KG1 (cell line): Measurements from ENCODE around the gene TUBD1.
"Not testable (repeated sequence)": the region's sequence is repeated elsewhere in the genome, so short reads cannot be mapped to it uniquely, and the experiment has no call there.

Experiments used
- DNase-seq: peaks from one replicate; lab custom pipeline; 2025; lab: John Stamatoyannopoulos, UW

Gene TUBD1

DNA sequence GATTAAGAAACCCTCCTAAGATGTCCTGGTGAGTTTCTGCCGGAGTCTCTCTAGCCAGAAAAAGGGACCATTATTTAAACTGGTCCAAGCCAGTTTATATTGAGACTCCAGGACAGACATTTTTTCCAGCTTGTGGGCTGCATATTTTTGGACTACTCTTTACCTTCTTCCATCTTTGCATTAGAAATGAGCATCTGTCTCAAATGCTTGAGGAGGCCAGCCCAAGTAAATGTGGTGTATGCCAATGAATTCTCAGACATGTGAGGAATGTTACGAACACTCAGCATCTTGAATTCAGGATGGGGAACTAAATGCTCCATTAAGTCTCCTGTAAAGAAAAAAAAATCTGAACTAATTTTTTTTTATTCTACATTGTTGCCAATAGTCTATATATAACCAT is 18.4 kb downstream of the TUBD1 start:
- no peak for DNase-seq

DNA sequence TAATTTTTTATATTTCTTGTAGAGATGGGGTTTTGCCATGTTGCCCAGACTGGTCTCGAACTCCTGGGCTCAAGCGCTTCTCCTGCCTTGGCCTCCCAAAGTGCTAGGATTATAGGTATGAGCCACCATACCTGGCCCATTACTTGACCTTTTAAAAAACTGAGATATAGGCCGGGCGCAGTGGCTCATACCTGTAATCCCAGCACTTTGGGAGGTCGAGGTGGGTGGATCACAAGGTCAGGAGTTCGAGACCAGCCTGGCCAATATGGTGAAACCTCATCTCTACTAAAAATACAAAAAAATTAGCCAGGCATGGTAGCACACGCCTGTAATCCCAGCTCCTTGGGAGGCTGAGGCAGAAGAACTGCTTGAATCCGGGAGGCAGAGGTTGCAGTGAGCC is 19.3 kb downstream of the TUBD1 start:
- DNase-seq: not testable (repeated sequence)

DNA sequence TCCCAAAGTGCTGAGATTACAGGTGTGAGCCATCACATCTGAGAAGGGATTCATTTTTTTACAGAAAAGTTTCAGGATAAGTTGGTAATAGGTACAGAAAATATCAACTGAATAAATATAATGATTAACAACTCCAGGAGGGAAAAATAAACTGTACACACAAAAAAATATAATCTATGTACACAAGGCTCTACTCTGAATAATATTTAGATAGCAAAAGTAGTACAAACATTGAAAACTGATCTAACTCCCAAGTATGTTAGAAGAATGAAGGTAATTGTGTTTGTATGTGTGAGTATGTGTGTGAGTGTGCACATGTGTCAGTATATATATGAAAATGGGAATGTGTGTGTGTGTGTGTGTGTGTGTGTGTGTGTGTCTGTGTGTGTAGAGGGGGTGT is 20.4 kb downstream of the TUBD1 start:
- no peak for DNase-seq

DNA sequence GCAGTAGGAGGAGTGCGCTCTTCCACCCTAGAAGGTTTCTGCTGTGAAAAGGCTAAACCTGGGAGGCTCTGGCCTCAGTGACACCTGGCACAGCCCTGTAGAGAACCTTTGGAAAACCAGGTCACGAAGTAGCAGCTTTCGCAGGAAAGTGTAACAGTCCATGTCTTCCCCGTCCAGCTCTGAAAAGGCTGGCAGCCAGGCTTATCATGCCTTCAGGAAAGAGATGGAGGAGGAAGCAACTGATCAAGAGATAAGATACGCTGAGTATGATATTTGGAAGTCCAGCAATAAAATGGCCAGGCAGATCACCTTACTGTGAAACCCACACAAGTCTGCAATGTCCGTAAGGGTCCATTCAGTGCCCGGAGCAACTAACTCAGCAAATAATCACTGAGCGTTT is 22.3 kb downstream of the TUBD1 start:
- no peak for DNase-seq

DNA sequence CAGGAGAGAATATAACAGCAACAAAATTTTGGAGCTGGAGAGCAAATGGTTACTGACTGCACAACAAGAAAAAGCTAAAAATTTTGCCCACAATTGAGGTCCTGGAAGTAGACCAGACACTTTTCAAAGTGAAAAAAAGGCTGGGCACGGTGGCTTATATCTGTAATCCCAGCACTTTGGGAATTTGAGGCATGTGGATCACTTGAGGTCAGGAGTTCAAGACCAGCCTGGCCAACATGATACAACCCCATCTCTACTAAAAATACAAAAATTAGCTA is 22.9 kb downstream of the TUBD1 start:
- DNase-seq: no peak

DNA sequence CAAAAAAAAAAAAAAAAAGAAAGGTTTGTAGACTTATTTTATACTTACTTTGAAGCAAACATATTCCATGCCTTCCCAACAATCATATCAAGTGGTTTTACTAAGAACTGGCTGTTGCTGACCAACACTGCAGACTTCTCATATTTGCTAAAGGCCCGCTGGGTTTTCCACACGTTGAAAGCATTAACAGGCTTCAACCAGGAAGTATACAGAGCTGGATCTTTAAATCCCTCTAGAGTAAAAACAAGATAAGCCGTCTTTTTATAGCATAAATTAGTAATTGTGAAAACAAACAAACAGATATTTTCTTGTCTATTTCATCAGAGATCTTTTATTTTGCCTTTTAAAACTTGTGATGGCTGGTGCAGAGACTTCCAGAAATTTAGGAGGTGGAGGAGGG is 29.1 kb downstream of the TUBD1 start:
- DNase-seq: no peak

DNA sequence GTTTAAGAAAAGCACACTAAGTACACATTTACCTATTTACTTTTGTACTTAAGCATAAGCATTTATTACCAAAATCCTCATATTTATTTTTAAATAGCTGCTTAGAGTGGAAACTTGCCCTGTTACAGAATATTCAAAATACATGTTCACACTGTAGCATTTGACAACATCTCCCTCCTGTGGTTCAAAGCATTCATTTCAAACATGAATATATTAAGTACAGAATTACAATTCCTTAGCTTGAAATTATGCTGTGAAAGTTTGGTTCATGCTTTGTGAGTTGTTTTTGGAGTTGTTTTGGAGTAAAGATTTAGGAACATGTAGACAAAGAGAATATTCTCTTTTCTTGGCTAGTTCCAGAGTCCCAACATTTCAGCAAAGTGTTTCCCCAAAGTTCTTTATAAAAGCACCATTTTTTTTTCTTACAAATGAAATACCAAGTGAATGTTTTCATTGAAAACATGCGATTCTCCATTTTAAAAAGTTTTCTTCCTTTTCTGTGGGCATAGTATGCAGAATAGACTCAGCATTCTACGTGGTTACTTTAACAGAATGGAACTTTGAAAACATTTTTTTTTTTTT is 33.2 kb downstream of the TUBD1 start:
- no peak for DNase-seq

DNA sequence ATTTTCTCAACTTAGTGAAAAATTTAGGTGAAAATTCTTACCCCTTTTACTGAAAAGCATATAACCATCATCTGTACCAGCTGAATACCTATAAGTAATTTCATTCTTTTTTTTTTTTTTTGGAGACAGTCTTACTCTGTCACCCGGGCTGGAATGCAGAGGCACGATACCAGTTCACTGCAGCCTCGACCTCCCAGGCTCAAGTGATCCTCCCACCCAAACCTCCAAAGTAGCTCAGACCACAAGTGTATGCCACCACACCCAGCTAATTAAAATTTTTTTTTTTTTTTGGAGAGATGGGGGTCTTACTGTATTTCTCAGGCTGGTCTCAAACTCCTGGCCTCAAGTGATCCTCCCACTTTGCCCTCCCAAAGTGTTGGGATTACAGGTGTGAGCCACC is 33.8 kb downstream of the TUBD1 start:
- no peak for DNase-seq

DNA sequence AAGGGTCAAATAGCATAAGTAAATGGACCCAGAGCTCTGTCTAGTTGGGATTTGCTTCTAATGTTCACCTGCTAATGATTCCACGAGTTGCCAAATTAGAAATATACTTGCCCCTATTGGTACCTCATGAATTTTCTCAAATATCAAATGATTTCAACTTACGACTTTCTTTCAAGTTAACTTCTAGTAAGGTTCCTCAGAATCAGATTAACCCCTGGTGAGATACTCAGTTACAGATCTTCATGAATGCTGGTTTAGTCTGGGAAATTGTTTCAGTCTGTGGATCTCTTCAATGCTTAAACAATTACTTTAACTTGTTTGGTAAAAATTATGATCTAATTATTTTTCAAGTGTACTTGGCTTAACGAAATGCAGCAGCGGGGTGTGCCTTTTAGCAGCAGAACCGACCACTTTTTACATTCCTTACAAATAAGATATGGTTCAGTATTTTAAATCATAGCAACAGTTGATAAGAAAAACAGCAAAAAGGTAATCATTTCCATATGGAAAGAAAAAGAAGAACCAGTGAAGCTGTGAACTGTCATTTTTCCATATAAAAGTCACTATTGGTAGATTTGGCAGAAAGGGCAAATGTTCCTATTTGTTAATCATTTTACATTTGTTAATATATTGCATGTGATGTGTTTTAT is 34.5 kb downstream of the TUBD1 start:
- no peak for DNase-seq

DNA sequence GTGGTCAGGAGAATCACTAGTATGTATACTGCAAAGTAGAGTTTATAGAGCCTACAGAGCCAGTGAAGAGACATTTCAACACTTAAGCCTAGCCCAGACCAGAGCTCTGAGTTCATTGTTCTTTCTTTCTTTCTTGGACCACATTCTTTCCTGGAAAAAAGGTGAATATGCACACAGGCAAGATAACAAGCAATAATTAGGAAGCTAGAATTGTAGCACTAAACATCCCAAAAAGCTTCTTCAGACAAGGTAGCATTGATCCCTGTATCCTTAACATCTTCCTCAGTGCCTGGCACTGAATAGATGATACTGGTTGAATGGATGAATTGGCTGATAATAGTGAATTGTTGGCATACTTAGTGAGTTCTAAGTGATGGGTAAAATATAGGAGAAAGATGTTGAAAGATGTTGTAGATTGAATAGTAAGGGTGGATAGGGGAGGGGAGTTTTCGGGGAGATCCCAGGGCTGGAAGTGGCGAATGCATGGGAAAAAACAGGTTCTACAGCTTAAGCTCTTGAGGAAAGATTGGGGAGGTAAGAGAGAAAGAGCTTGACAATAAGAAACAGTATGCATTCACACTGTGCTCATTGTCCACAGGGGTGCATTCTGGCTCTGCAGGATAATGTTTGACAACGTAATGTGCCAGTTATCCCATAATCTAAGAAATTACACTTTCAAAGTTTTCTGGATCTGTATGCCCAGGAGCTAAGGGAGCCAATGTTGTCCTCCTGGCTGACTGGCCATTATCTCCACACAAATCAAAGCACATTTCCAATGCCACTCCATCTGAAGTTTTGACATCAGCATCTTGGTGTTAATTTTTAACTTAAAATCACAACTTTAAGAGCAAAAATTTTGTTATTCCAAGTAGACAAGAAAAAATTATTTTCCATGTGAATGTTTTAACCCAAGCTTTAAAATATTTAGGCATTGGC is 35.6 kb downstream of the TUBD1 start:
- no peak for DNase-seq

DNA sequence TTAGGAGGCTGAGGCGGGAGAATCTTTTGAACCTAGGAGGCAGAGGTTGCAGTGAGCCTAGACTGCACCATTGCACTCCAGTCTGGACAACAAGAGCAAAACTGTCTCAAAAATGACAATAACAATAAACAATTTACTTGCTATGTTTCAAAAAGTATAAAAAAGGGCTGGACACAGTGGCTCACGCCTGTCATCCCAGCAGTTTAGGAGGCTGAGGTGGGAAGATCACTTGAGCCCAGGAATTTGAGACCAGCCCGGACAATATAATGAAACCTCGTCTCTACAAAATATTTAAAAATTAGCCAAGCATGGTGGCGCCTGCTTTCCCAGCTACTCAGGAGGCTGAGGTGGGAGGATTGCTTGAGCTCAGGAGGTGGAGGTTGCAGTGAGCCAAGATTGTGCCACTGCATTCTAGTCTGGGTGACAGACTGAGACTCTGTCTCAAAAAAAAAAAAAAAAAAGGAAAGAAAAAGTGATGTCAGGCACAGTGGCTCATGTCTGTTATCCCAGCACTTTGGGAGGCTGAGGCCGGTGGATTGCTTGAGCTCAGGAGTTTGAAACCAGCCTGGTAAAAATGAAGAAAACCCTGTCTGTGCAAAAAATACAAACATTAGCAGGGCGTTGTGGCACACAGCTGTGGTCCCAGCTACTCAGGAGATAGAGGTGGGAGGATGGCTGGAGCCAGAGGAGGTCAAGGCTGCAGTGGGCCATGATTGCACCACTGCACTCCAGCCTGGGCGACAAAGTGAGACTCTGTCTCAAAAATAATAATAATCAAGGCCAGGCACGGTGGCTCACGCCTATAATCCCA is 38.6 kb downstream of the TUBD1 start:
- not testable (repeated sequence) for DNase-seq

DNA sequence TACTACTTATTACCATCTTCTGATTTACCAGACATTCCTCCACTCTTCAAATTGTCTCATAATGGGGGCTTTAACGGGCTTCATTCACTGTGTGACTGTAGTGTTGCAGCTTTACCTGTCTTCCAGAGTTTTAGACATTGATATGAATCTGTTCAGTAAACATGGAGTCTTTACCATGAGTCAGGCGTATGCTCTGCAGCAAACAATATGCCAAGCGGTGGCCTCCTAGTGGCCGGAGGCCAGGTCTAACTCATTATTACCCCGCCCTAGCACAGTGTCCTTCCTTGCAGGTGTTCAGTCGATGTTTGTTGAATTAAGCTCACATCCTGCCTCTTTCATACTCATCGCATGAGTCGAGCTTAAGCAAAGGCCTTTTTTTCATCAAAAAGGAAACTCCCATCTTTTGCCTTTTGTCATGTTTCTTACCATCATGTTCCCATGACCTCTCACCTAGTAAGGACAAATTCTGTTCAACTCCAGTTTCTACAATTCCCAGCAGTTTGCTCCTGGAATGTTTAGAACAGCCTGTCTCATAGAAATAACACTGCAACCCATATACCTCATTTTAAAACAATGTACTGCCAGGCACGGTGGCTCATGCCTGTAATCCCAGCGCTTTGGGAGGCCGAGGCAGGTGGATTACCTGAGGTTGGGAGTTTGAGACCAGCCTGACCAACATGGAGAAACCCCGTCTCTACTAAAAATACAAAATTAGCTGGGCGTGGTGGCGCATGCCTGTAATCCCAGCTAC is 39.4 kb downstream of the TUBD1 start:
- no peak for DNase-seq

DNA sequence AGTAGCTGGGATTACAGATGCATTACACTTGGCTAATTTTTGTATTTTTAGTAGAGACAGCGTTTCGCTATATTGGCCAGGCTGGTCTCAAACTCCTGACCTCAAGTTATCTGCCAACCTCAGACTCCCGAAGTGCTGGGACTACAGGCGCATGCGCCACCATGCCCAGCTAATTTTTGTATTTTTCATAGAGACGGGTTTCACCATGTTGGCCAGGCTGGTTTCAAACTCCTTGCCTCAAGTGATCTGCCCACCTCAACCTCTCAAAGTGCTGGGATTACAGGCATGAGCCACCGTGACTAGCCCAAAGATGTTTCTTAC is 39.9 kb downstream of the TUBD1 start:
- DNase-seq: not testable (repeated sequence)

DNA sequence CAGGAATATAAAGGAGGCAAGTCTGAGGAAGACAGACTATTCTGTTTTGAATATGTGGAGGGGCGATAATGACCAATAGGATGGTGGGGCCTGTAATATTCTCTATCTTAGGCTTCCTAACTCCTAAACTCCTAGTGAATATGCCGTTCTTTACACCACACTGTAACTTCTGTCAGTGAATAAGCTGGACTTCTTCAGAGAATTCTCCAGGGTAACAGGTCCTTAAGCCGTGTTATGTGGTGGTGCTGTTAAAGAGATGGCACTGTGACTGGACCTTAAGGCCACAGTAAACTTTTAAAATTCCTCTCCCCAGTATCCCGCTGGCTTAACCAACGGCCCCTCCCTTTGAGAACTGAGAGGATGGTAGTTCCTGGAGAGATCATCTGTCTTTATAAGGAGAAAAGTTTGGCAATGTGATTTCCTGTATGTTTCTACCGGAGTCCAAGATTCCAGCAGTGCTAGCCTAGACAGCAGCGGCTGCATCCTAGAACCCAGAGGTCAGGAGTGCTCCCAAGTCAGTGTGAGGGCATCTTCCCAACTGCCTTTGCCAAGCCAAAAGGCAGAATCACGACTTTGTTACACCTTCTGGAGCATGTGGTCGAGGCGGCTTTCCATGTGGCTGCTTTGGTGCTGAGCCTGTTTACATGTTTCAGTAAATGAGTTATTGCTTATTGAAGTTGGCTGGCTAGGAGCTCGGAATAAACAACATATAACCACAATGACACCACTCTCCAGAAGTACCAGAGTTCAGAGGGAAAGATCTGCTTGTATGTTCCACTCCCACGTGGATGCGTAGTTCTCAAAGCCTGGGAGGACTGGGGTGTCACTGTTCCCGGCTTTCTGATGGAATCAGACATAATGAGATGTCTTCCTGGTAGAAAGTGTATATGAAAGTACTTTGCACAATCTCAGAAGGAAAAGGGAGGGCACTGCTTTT is 41.0 kb downstream of the TUBD1 start:
- DNase-seq: no peak

DNA sequence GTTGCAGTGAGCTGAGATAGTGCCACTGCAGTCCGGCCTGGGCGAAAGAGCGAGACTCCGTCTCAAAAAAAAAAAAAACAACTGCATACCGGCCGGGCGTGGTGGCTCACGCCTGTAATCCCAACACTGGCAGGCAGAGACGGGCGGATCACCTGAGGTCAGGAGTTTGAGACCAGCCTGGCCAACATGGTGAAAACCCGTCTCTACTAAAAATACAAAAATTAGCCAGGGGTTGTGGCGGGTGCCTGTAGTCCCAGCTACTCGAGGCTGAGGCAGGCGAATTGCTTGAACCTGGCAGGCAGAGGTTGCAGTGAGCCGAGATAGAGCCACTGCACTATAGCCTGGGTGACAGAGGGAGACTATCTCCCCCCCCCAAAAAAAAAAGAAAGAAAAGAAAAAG is 42.4 kb downstream of the TUBD1 start:
- not testable (repeated sequence) for DNase-seq

DNA sequence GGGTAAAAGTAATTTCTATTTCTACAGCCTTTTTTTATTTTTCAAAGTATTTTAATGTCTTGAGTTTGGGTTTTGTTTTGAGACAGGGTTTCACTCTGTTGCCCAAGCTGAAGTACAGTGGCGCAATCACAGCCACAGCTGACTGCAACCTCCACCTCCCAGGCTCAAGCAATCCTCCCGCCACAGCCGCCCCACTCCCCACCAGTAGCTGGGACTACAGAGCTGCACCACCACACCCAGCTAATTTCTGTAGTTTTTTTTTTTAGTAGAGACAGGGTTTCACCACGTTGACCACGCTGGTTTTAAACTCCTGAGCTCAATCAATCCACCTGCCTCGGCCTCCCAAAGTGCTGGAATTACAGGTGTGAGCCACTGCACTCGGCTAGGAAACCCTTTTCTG is 44.0 kb downstream of the TUBD1 start:
- DNase-seq: no peak

DNA sequence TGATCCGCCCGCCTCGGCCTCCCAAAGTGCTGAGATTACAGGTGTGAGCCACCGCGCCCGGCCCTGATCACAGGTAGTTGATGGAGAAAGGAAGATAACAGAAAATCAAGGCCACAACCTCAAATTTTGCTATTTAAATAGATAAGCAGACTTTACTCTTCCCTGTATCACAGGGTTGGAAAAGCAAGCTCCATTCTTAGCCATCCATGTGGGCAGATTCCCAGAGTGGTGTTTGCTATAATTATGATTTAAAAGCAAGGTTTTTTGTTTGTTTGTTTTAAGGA is 44.4 kb downstream of the TUBD1 start:
- no peak for DNase-seq

DNA sequence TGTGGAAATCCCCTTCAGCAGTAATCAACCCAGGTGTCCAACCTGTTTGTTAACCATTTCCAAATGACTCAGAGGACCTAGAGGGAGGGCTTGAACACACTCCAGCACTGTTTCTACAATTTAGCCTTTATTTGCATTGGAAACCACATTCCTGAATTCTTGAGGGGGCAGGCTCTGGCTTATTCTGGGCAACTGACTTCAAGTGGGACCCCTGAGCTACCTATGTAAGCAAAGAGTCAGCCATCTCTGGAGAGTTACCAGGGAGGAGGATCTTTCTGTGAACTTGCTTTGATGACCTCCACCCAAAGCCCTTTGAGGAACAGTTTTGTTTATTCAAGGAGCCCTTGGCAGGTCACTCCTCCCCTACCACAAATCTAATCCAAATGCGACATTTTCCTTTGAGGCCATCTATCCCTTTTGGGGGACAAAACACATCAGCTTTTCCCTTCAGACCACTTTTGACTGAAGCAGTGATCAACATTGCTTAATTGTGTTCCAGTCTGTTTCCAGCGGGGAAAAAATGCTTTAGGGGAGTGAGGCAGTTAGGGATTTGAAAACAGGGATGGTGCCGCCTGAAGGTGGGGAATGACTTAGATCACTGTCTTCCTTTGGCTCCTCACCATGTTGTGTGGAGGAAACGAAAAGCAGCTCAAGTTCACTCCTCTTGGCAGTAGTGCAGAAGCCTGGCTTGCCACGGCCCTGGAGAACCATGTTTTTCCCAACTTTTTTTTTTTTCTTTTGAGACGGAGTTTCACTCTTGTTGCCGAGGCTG is 46.2 kb downstream of the TUBD1 start:
- no peak for DNase-seq

DNA sequence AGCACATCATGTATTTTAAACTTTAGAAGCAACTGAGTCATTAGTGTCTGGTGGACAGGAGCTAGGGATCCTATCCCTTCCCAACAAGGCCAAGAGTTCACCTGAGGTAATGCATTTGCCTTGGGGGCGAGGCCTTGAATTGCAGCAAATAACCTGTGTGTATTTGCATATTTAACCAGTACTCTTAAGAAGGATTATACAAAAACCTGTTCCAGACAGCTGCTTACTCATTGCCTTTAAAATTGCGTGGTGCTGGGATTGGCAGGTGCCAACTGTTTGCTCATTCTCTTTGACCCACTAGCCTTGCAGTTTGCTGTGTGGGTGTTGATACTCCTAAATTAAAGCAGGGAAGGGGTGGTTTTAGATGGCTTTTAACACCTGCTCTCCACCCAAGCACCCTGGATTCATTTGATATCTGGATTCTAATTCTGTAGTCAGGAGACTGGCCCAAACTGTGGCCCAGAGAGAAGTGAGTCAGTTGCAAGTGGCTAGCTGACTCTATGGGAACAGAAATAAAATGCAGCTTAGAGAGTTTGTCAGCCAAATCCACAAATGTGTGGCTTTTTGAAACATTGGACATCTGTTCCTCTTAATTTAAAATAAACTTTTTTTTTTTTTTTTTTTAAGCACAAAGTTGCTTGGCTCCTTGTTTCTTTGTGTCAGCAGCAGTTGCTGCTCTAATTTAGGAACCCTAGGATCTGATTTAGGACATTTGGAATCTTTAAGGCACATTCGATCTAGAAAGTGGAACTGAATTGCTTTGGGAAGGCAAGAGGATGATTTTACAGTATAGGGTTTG is 46.9 kb downstream of the TUBD1 start:
- no peak for DNase-seq
